NCI-H345 (cell line): ENCODE results near the gene SLC33A1.
"Not testable (repeated sequence)": the region's sequence is repeated elsewhere in the genome, so short reads cannot be mapped to it uniquely, and the experiment has no call there.

ENCODE experiments used
- DNase-seq: peaks from one replicate; lab custom pipeline; 2025; lab: John Stamatoyannopoulos, UW

SLC33A1 gene

GRCh38 chr3:155861476-155862183, 7.4 kb upstream of the SLC33A1 start:
- DNase-seq = no peak

- DNase-seq = not testable (repeated sequence)
These were observed 6.2 kb upstream of the SLC33A1 start for GRCh38 chr3:155860424-155860823.

- DNase-seq = no peak
These were observed 5.6 kb upstream of the SLC33A1 start for GRCh38 chr3:155859859-155860258.

DNA sequence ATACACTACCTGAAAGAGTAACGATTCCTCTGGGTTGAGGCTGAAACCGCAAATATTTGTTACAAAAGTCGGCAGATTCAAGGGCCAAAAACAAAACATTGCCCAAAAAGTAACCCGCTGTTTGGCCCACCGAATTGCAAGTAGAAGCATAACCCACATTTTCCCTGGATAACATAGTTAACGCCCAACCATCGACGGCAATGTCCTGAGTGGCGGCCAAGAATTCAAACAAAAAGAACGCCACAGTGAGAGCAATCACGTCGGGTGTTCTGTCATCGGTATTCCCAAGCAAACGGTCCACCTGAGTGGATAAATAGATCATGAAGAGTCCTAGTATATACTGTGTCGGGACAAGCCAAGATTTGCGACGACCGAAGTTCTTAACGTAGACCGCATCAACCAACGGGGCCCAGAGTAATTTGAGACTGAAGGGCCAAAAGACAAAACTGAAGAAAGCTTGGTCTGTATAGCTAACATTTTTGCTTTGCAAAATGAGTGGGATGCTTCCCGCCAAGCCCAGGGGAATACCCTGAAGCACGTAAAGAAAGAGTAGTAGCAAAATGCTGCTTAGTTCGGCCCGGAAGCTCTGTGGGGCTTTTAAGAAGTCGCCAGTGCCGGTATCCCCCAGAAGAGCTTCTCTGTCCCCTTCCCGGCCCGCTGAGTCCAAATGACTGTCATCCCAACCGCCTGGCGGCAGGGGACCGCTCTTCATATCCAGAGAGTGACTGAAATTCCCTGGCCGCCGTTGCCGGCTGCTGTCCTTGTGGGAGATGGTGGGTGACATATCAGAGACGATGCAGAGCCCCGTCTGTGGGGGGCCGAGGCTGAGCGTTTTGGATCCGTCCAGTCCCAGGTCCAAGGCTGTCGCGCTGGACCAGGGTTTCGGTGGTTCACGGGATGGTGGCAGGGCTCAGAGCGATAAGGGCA, 750 bp downstream of the SLC33A1 start:
- DNase-seq = no peak

- no peak for DNase-seq
These were observed 1.9 kb downstream of the SLC33A1 start for GRCh38 chr3:155852341-155852740.

DNA sequence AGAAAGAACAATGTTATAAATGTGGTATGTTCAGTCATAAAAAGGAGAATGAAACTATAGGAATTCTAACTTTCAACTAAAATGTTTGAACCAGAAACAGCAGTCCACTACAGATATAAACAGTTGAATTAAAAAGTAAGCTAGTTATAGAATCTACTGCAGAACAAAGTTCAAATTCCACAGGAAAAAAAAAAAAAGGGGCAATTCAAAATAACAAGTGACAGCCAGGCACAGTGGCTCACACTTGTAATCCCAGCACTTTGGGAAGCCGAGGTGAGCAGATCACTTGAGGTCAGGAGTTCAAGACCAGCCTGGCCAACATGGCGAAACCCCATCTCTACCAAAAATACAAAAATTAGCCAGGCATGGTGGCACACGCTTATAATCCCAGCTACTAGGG, 4.8 kb downstream of the SLC33A1 start:
- DNase-seq = not testable (repeated sequence)

GRCh38 chr3:155847993-155848392, 6.2 kb downstream of the SLC33A1 start:
- no peak for DNase-seq

GRCh38 chr3:155846119-155846518, 8.1 kb downstream of the SLC33A1 start:
- DNase-seq = no peak

- DNase-seq = no peak
These were observed 10.7 kb downstream of the SLC33A1 start for GRCh38 chr3:155843569-155843968.

GRCh38 chr3:155835341-155836071, 18.7 kb downstream of the SLC33A1 start:
- DNase-seq = no peak

DNA sequence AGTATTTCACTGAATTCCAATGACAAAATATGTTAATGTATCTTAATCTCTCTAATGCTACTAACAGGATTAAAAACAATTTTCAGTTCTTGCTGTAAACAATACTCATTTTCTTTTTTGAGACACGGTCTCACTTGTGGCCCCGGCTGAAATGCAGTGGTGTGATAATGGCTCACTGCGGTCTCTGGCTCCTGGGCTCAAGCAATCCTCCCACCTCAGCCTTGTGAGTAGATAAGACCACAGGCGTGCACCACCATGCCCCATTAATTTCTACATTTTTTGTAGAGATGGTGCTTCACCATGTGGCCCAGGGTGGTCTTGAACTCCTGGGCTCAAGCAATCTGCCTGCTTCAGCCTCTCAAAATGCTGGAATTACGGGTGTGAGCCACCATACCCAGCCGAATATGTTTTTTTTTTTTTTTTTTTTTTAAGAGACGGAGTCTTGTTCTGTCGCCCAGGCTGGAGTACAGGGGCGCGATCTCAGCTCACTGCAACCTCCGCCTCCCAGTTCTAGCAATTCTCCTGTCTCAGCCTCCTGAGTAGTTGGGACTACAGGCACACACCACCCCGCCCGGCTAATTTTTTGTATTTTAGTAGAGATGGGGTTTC, 25.6 kb downstream of the SLC33A1 start:
- DNase-seq = not testable (repeated sequence)

GRCh38 chr3:155815030-155815545, 39.1 kb downstream of the SLC33A1 start:
- DNase-seq = no peak

- not testable (repeated sequence) for DNase-seq
These were observed 41.0 kb downstream of the SLC33A1 start for GRCh38 chr3:155813224-155813623.

- no peak for DNase-seq
These were observed 45.0 kb downstream of the SLC33A1 start for GRCh38 chr3:155809181-155809580.

- no peak for DNase-seq
These were observed 46.4 kb downstream of the SLC33A1 start for GRCh38 chr3:155807823-155808222.

DNA sequence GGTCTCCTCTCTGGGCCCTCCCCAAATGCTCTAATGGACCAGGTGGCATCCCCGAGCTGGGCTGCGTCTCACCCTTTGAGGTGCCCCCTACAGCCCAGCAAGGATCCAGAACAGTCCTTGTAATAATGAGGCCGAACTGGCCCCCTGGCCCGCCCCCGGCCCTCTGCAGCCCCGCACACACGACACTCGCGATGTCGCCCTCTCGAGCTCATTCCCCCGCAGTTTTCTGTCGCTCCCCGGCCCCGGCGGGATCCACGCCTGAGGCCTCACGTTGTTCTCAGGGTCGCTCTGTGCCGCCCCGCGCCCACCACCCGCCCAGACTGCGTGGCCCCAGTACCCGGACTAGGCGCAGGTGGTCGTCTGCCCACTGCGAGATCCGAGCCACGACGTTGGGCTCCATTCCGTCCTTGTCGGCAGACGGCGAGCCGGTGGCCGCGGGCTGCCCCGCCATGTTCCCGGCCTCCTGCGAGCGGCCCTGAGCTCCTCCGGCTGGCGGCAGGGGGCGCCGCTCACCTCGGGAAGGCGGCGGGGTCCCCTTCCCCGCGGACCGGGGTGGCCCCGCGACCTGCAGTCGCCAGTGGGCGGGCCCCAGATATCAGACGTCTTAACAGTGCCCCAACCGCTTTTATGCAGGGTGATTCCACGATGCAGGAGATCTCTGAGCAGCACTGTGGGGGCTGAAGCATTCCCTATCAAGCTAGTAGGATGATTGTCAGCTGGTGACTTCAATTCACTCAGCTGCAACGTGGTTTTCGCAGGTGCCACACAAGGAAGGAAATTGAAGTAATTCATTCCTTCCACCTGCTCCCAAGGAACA, 48.2 kb downstream of the SLC33A1 start, which contains the start of gene C3orf33:
Gene C3orf33 (minus strand): TSS at position 477 of the 817 bp plus-strand sequence. CDS start 26 bp downstream, at position 451.
- DNase-seq = peak; percentile 58

DNA sequence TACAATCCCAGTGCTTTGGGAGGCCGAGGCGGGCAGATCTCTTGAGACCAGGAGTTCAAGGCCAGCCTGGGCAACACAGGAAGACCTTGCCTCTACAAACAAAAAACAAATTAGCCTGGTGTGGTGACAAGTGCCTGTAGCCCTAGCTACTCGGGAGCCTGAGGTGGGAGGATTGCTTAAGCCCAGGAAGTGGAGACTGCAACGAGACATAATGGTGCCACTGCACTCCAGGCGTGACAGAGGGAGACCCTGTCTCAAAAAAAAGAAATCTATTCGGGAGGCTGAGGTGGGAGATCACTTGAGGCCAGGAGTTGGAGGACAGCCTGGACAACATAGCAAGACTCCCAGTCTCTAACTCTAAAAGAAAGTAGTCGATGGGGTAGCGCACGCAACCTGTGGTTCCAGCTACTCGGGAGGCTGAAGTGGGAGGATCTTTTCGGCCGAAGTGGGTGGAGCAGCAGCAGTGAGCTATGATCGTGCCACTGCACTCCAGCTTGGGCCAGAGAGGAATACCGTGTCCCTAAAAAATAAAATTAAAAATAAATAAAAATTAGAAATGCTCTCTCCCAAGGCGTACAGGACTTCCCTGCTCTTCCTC, 48.9 kb downstream of the SLC33A1 start:
- DNase-seq = peak; percentile 19

DNA sequence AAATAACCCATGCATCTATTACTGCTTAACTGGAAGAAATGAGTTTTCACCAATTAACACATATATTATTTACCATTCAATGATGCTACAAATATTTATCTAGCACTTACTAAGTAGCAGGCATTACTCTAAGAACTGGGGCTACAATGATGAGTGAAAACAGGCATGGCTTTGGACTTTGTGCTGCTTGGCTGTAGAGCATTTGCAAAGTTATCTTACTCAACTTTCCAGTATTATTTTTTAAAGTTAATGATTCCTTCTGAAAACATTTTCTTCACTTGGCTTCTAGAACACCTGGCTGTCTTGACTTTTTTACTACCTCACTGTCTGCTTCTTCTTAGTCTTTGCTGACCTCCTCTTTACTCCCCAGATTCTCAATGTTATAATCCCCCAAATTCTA, 49.9 kb downstream of the SLC33A1 start:
- DNase-seq = no peak

- no peak for DNase-seq
These were observed 61.7 kb downstream of the SLC33A1 start for GRCh38 chr3:155792532-155792931.

DNA sequence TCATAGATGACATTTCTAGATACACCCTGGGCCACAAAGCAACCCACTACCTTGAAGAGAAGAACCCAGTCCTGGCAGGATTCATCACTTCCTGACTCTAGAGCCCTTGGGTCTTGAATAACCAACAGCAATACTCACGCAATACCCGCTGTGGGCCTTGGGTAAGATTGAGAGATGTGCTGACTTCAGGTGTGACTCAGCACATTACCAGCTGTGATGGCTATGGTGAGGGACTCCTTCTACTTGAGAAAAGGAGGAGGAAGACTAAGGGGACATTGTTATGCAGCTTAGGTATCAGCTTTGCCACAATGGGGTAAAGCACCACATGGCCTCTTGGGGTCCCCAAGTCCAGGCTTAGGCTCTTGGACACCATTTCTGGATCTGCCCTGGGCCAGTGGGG, 63.0 kb downstream of the SLC33A1 start:
- DNase-seq = no peak
